GM18498 (cell line): ENCODE results near the gene CCNK.

Source experiments
- ATAC-seq: cut with Tn5 transposase; IDR thresholded peaks from one replicate; pipeline ENCODE4 v1.9.1; 2021; ENCODE audit warnings: mild to moderate bottlenecking, moderate library complexity; ENCODE audit not compliant: unreplicated experiment

CCNK gene

DNA sequence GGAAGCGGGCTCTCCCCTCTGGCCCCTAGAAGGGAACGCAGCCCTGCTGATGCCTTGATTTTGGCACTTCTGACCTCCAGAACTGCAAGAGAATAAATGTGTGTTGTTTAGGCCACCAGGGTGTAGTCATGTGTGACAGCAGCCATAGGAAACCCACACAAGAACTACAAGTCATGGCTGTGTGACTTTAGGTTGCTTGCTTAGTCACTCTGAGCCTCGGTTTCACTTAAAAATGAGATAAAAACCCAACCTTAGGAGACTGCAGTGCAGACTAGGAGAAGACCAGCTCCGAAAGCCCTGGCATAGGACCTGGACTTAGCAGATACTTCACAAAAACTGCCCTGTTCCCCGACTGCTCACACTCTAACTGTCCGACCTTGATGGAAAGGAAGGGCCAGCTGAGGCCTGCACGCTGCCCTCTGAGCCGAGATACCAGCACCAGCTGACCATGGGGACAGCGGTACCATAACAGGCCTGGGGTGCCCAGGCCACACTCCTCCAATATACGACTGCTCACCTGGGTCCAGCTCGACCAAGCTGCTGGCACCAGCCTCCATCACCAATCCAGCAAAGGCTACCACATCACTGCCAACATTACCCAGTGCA, 69.3 kb downstream of the CCNK start:
- no peak for ATAC-seq

DNA sequence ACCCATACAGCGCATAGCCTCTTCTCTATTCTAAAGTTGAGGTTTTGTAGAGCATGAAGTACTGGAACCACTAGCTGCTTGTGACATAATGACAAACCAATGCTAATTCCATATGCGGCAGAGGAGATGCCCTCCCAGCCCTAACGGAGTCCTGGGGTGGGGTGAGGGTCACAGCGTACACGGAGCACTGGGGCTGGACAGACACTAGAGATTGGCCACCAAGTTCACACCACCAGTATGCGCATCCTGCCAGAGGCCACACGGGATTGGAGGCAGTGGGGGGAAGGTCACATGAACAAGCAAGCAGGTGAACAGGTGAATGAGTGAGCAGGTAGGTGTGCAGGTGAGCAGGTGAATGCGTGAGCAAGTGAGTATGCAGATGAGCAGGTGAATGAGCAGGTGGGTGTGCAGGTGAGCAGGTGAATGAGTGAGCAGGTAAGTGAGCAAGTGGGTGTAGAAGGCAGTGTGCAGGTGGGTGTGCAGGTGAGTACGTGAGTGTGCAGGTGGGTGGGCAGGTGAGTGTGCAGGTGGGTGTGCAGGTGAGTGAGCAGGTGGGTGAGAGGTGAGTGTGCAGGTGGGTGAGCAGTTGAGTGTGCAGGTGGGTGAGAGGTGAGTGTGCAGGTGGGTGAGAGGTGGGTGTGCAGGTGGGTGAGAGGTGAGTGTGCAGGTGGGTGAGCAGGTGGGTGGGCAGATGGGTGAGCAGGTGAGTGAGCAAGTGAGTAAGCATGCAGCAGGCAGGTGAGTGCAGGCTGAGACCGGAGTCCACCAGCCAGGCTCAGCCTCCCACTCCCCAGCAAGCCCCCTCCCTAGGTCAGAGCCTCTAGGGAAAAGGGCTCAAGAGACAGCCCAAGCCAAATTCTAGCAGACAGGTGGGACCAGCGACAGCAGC, 70.1 kb downstream of the CCNK start:
- ATAC-seq: no peak

DNA sequence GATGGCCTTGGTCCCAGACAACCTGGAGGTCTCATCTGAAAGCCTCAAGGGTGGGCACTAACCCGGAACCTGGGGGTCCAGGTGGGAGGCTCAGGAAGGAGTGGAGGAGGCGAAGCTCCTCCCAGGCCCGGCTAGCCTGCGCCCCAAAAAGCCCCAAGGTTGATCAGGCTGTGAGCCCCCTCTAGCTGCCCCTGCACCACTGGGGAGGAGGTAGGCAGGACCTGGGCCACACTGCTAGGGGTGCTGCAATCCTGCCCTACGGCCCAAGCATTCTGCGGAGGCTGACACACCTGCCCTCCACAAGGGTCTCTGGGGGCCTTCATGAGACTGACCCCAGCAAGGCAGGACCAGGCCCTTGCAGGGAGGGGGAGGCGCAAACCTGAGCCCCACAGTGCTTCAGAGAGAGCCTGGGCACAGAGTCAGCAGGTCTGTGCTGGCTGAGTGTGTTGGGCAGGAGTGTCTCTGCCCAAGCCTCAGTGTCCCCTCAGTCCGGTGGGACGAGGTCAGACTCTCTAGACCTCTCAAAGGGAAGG, 70.9 kb downstream of the CCNK start:
- ATAC-seq: no peak

DNA sequence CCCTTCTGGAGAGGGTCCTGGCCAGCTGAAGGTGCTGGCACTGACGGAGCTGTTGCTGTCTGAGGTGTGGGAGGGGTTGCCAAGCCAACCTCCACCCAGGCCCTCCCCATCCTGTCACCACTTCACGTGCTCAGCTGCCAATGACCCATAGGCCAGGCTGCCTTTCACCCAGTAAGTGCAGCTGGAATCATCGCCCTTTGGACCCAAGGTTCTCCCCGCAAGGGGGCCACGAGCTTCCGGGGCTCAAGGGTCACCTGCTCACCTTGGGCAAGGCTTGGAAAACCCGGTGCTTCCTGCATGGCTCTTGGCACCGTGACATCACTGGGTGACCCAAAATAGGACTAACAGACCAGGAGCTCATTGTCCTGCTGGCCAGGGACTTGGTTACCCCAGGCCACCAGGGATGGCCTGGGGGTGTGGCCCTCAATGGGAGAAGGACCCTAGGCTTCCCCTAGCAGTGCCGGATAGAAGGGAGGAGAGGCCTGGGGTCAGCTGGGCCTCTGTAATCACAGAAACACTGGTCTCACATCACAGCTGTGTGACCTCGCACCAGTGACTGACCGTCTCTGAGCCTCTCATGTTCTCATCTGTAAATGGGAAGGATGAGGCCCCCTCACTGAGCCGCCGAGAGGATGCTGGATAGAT, 71.5 kb downstream of the CCNK start:
- no peak for ATAC-seq

DNA sequence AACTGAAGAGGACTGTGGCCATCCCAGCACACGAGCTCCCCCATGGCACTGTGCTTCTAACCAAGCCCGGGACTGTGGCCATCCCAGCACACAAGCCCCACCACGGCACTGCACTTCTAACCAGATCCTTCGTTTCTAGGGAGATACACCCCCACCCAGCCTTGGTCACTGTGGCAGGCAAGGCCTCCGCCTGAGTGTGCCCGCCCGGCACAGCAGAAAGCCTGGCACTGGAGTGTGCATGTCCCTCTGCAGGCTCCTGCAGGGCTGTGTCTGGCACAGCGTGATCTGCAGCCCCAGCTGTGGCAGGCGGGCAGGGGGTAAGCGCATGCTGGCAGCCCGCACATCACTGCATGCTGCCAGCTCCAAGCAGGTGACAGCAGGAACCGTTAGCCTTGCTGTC, 73.0 kb downstream of the CCNK start:
- ATAC-seq: no peak

DNA sequence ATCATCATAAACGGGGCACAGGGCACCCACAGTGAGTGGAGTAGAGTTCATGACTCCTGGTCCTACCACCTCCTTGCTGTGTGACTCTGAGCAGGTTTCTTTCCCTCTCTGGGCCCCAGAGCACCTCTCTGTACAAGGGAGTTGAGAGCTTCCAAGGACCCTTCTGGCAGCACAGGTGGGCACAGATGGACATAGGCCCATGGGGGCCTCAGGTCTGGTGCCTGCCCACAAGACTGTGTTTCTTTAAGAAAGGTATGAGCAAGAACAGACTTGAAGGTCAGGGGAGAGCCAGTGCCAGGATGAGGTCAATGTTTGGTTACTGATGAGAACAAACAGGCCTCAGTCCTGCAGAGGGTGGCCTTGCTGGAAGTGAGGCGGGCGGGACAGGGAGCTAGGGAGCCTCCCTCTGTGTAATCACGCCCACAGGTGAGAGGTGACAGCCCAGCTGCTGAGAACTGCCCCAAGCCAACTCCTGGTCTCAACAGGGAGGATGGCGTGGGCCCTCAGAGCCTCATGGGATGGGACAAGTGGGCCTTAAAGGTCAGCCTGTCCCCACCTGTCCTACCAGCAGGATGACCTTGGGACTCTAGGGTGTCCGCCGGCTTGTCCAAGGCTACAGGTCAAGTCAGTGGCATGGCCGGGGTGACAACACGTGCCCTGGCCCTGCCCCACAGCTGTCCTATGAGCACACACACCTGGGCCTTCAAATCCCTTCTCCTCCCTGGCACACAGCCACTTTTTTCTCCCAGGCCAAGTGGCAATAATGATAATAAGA, 73.7 kb downstream of the CCNK start:
- no peak for ATAC-seq

DNA sequence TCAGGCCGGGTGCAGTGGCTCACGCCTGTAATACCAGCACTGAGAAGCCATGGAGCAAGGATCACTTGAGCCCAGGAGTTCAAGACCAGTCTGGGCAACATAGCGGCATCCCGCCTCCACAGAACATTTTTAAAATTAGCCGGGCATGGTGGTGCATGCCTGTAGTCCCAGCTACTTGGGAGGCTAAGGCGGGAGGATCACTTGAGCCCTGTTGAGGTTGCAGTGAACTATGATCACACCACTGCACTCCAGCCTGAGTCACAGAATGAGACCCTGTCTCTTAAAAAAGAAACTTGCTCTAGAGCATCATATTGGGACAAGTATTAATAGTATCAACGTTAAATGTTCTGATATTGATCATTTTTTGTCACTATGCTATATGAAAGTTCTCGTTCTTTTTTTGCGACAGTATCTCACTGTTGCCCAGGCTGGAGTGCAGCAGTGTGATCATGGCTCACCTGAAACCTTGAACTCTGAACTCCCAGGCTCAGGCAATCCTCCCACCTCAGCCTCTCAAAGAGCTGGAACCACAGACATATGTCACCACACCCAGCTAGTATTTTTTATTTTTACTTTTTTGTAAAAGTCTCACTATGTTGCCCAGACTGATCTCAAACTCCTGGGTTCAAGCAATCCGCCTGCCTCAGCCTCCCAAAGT, 75.1 kb downstream of the CCNK start:
- no peak for ATAC-seq

DNA sequence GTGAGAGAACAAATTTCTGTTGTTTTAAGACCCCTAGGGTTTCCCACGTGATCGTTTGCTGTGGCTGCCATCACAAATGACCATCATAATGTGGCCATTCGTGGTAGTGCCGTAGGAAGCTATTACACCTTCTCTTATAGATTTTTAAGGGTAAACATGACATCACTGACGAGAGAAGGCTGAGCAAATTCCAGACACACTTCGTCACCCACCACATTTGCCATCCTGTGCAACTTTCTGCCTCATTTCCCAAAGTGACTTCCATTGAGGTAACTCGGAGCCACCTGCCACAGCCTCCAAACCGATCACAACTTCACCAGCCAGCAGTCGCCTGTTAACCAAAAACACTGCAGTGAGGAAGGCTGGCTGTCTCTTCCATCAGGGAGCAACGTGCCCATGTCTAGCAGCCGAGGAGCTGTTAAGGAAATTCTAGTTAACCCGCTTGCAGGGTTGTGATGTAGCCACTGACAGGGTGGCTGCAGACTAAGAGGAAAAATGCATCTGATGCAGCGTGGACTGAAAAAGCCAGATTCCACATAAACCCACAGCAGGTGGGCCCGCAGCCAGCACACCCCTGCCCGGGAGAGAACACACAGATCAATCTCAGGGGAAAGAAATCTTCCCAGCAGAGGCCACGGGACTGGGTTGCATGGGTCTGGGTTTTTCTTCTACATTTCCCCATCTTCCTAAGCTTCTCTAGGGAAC, 78.2 kb downstream of the CCNK start:
- ATAC-seq: no peak

DNA sequence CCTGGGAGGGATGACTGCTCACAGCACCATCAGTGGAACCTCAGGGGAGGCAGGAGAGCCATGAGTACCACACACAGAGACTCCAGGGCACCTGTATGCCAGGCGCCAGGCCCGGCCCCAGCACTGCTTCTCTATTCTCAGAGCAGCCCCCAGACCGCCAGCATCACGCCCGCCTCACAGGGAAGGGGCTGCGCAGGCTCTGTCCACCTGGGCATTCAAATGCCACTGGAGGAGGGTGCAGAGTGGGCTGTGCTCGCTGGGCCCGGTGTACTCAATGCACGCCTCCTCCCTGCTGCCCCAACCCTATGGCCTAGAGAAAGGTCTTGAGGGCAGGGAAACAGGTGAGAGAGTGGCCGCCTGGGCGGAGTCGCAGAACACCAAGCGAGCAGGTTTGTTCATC, 79.2 kb downstream of the CCNK start:
- ATAC-seq: no peak

DNA sequence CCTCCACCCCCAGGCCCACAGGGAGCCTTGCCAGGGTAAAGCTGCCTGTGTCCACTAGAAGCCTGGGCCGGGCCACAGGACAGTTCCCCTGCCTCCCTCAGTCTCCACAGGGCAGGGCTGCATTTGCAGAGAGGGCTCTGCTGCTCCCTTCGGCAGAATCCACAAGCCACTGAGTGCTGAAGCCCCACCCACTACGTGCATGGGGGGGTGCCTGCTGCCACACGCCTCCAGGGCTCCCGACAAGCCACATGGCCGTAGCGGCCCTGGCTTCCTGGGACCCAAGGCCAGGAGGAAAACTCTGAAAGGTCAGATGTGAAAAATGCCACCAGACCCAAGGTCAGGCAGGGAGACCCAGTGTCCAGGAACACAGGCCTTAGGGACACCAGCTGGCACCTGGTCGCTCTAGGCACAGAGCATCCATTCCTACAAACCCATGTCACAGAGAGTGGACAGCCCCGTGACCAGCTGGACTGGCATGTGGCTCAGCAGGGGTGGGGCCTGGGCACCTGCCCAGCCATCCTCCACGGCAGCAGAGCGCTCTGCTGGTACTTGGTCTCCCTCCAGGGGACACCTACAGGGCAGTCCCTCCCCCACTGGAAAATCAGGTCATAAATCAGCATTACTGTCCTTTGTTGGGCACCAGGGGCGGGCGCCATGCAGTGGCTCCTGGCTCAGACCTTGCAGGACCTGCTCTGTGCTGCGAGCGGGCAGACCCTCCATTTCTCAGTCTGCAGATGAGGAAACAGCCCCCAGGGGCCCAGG, 79.9 kb downstream of the CCNK start:
- no peak for ATAC-seq

DNA sequence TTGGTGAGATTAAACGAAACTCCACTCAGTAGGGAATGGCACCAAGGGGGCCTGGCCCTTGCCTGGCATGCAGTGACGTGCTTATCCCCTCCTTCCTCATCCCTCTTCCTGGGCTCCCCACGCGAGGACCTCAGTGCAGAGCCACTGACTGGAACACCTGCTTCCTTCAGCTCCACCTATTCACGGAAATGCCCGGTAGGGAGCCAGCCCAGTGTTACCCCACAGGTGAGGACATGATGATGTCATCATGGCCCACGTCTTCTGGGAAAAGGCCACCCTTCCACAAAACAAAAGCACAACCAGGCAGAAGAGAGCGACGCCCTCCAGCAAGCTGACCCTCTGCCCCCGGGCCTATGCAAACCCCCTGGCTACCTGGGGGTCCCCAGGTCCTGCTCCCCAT, 80.7 kb downstream of the CCNK start:
- ATAC-seq: no peak
